Adipocyte (in vitro differentiated cells): ENCODE measurements around the gene EFCAB13.

ENCODE experiments used
- DNase-seq: peaks from one replicate; pipeline ENCODE4 v3.0.0-alpha.2; 2015; ENCODE audit warnings: low read depth
- H3K27me3 ChIP-seq: replicated peaks from 2 replicates; pipeline ENCODE4 v1.7.0; 2013; ENCODE audit warnings: mild to moderate bottlenecking, low read length, moderate library complexity; ENCODE audit not compliant: control insufficient read depth, insufficient read depth
- H3K36me3 ChIP-seq: 2 replicates; pipeline ENCODE4 v1.7.0; 2013; ENCODE audit warnings: low read length, mild to moderate bottlenecking, moderate library complexity; ENCODE audit not compliant: control insufficient read depth, insufficient read depth, severe bottlenecking
- H3K4me1 ChIP-seq: 2 replicates; pipeline ENCODE4 v1.7.0; 2013; ENCODE audit warnings: mild to moderate bottlenecking, low read length, moderate library complexity; ENCODE audit not compliant: control insufficient read depth, insufficient read depth
- H3K4me3 ChIP-seq: 2 replicates; pipeline ENCODE4 v1.7.0; 2013; ENCODE audit warnings: mild to moderate bottlenecking, low read length, moderate library complexity
- H3K9ac ChIP-seq: 2 replicates; pipeline ENCODE4 v1.7.0; 2013; ENCODE audit warnings: mild to moderate bottlenecking, low read length, moderate library complexity
- H3K9me3 ChIP-seq: 2 replicates; pipeline ENCODE4 v1.7.0; 2013; ENCODE audit warnings: mild to moderate bottlenecking, low read length, moderate library complexity; ENCODE audit not compliant: control insufficient read depth

Gene EFCAB13

GRCh38 chr17:47323382-47324223 is at the start of gene EFCAB13:
Gene EFCAB13, plus strand, starts transcription at chr17:47323955. Its CDS starts 4,399 bp downstream, at chr17:47328354.
- no peaks in the 10 kb centered on the region for H3K36me3 ChIP-seq
- no peaks in the 10 kb centered on the region for H3K27me3 ChIP-seq
- H3K4me3 ChIP-seq: peak within 1 kb of the TSS; percentile 87
- peaks cover 9% of the 10 kb centered on the region for H3K4me1 ChIP-seq
- peaks cover 3% of the 10 kb centered on the region for H3K9me3 ChIP-seq
- DNase-seq: peak; percentile 84
- H3K9ac ChIP-seq: peak within 1 kb of the TSS; percentile 90

DNA sequence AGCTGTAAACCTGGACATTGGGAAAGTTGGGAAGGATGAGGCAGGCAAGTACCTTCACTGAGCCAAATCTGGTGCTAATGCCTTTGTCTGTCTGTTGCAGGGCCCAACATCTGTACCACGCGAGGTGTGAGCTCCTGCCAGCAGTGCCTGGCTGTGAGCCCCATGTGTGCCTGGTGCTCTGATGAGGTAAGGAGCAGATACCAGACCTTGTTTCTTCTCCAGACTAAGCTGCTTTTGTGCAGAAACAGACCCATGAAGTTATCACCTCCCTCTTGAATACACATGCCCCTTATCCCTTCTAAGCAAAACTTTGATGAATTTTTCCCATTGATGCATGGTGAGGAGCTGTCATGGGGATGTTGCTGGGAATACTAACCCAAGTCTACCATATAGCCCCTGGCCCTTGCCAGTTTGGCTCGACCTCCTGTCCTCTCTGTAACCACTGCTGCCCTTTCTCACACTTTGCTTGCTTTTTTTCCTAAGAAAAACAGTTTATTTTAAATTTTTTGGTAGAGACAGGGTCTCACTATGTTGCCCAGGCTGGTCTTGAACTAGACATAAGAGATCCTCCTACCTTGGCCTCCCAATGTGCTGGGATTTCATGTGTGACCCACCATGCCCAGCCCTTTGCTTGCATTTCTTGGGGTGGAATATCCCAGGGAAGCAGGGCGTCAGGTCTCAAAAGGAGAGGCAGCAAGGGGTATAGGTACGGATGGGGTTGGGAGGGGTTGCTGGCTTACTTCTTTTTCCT is 49.3 kb upstream of the EFCAB13 start:
- H3K4me3 ChIP-seq: no peak overlapping the region
- no peaks in the 10 kb centered on the region for H3K9me3 ChIP-seq
- H3K36me3 ChIP-seq: no peaks in the 10 kb centered on the region
- no peak for DNase-seq
- no peak overlapping the region for H3K9ac ChIP-seq
- peaks cover 46% of the 10 kb centered on the region for H3K4me1 ChIP-seq
- no peaks in the 10 kb centered on the region for H3K27me3 ChIP-seq

- Histone ChIP-seq H3K27me3 (no peaks in the 10 kb centered on the region), H3K4me3 (no peak overlapping the region), H3K9me3 (no peaks in the 10 kb centered on the region), H3K4me1 (peaks cover 52% of the 10 kb centered on the region), H3K9ac (peak overlapping the region; percentile 45), H3K36me3 (no peaks in the 10 kb centered on the region)
- DNase-seq: peak; percentile 94
These were observed 48.3 kb upstream of the EFCAB13 start for GRCh38 chr17:47275245-47275984.

DNA sequence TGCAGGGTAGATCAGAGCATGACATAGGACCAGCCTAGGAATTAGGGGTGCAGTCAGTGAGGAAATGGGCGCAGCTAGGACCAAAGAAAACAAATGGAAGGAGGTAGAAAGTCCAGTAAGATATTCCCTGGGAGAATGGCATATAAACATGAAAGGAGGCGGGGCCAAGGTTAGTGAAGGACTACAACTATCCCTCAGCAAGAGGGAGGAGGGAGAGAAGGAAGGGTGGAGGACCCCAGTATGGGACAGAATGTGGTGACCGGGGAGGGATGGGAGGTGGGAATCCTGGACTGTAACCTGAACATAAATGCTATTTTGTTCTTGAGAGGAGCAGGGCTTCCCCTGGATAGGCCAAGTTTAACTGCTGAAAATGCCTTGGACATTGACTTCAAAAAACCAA is 47.3 kb upstream of the EFCAB13 start:
- peak; percentile 24 for DNase-seq
- Histone ChIP-seq H3K9ac (peak overlapping the region; percentile 45), H3K4me3 (no peak overlapping the region), H3K27me3 (no peaks in the 10 kb centered on the region), H3K36me3 (no peaks in the 10 kb centered on the region), H3K9me3 (no peaks in the 10 kb centered on the region), H3K4me1 (peaks cover 55% of the 10 kb centered on the region)

DNA sequence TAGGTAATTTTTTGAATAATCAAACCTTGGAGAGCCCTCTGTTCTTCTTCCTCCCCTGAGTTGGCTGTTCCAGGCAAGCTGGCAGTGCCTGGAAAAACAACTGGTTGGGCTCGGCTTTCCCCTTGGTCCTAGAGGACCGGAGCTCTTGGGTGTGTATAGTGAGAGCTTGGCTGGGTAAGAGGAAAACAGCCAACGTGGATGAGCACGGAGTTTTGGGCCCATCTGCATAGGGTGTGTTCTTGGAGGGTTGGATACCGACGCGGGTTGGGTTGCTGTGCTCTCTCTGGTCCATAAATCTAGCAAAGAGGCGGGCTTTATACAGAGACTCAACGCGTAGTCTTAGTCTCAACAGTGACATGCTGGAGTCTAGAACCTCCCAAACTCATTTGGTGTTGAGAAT is 46.9 kb upstream of the EFCAB13 start:
- H3K4me3 ChIP-seq: no peak overlapping the region
- peaks cover 55% of the 10 kb centered on the region for H3K4me1 ChIP-seq
- H3K9me3 ChIP-seq: no peaks in the 10 kb centered on the region
- peak; percentile 87 for DNase-seq
- H3K9ac ChIP-seq: no peak overlapping the region
- no peaks in the 10 kb centered on the region for H3K27me3 ChIP-seq
- H3K36me3 ChIP-seq: no peaks in the 10 kb centered on the region

DNA sequence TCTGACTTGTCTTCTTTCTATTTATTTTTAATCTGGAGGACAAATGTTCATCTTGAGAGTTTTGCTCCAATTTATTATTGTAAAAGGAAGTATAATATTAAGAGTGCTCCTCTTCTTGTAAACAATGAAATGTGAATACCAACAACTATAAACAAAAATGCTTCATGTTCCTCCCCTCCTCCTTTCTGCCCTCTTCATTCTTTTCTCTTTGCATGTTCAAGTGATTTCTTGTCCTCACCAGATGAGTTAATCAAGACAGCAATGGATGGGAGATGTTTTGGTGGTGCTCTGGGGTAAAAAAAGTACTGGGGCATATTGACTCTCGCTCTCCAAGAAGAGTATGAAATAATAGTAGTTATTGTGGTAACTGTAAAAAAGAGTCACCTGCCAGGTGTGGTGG is 45.8 kb upstream of the EFCAB13 start:
- Histone ChIP-seq H3K36me3 (no peaks in the 10 kb centered on the region), H3K9ac (no peak overlapping the region), H3K4me1 (peaks cover 55% of the 10 kb centered on the region), H3K9me3 (no peaks in the 10 kb centered on the region), H3K27me3 (no peaks in the 10 kb centered on the region), H3K4me3 (no peak overlapping the region)
- DNase-seq: peak; percentile 41

DNA sequence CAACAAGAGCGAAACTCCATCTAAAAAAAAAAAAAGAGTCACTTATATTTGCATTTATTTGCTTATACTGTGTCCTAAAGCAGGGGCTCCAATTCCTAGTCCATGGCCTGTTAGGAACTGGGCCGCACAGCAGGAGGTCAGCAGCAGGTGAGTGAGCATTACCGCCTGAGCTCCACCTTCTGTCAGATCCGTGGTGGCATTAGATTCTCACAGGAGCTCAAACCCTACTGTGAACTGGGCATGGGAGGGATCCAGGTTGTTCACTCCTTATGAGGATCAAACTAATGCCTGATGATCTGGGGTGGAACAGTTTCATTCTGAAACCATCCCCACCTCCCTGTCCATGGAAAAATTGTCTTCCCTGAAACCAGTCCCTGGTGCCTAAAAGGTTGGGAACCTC is 45.2 kb upstream of the EFCAB13 start:
- no peak for DNase-seq
- no peaks in the 10 kb centered on the region for H3K27me3 ChIP-seq
- H3K36me3 ChIP-seq: no peaks in the 10 kb centered on the region
- peaks cover 55% of the 10 kb centered on the region for H3K4me1 ChIP-seq
- peak overlapping the region; percentile 48 for H3K9ac ChIP-seq
- no peaks in the 10 kb centered on the region for H3K9me3 ChIP-seq
- H3K4me3 ChIP-seq: peak overlapping the region; percentile 63

GRCh38 chr17:47279062-47279801 is 44.5 kb upstream of the EFCAB13 start:
- H3K4me1 ChIP-seq: peaks cover 55% of the 10 kb centered on the region
- peaks cover under 1% of the 10 kb centered on the region for H3K36me3 ChIP-seq
- peak overlapping the region; percentile 63 for H3K4me3 ChIP-seq
- no peaks in the 10 kb centered on the region for H3K27me3 ChIP-seq
- peak overlapping the region; percentile 48 for H3K9ac ChIP-seq
- DNase-seq: peak; percentile 82
- no peaks in the 10 kb centered on the region for H3K9me3 ChIP-seq

- Histone ChIP-seq H3K4me1 (peaks cover 51% of the 10 kb centered on the region), H3K4me3 (peak overlapping the region; percentile 63), H3K9me3 (no peaks in the 10 kb centered on the region), H3K9ac (peak overlapping the region; percentile 48), H3K36me3 (peaks cover 9% of the 10 kb centered on the region), H3K27me3 (no peaks in the 10 kb centered on the region)
- DNase-seq: peak; percentile 59
These were observed 43.5 kb upstream of the EFCAB13 start for GRCh38 chr17:47280072-47280811.

- peaks cover 42% of the 10 kb centered on the region for H3K4me1 ChIP-seq
- no peaks in the 10 kb centered on the region for H3K27me3 ChIP-seq
- H3K4me3 ChIP-seq: no peak overlapping the region
- H3K9ac ChIP-seq: no peak overlapping the region
- peaks cover 9% of the 10 kb centered on the region for H3K36me3 ChIP-seq
- H3K9me3 ChIP-seq: no peaks in the 10 kb centered on the region
- no peak for DNase-seq
These were observed 42.5 kb upstream of the EFCAB13 start for GRCh38 chr17:47281216-47281615.
